ENCODE results near the gene RPL19.
A peak's percentile ranks its signal among the peaks of the same experiment; 100 is the strongest.
"Not testable (repeated sequence)": the region's sequence is repeated elsewhere in the genome, so short reads cannot be mapped to it uniquely, and the experiment has no call there.

The RPL19 gene

GRCh38 chr17:39200070-39200879, at the start of gene RPL19:
Gene RPL19 (plus strand): TSS chr17:39200283. CDS start chr17:39200345, 62 bp downstream.
- peak; percentile 56 to 67 (median 58) for DNase-seq (ENCODE audit: low read depth in 3 of 3)

GRCh38 chr17:39150795-39151149, 49.3 kb upstream of the RPL19 start:
- no peak for DNase-seq (ENCODE audit: low read depth in 3 of 3)

DNA sequence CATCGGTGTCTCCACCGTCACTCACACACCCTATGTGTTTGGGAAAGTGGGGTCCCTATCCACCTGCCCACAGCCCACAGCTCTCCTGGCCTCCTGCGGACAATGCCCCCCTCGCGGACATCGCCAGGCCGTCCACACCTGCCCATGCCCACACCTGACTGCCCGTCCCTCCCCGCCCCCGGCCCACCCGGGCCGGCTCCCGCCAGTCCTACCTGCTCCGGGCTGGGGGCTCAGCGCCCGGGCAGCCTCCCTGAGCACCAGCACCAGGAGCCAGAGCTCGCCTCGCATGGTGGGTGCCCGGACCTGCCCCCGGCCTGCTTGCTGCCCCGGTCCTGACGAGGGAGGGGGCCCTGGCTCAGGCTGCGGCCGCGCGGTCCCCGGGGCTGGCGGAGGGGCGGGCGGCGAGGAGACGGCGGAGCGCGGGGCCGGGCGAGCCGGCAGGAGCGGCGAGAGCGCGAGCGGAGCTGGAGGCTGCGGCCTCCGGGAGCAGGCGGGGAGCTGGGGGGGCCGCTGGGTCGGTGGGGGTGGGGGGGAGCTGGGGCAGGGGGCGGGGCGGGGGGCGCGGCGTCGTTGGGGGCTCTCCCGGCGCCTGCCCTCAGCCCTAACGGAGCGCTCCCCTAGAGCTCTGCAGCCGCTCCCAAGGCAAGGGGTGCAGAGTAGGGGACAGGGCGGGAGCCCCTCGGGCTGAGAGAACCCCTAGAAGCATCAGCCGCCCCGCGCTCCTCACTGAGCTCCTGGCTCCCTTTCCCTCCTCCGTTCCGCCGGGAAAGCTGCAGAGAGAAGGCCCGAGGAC, 48.7 kb upstream of the RPL19 start, which contains the start of gene PLXDC1:
TSS of gene PLXDC1 (minus strand) at position 488 of the 793 bp plus-strand sequence. CDS start at position 288, 200 bp downstream.
- DNase-seq (ENCODE audit: low read depth in 3 of 3): peak in 1 of 3 donors; percentile 13

DNA sequence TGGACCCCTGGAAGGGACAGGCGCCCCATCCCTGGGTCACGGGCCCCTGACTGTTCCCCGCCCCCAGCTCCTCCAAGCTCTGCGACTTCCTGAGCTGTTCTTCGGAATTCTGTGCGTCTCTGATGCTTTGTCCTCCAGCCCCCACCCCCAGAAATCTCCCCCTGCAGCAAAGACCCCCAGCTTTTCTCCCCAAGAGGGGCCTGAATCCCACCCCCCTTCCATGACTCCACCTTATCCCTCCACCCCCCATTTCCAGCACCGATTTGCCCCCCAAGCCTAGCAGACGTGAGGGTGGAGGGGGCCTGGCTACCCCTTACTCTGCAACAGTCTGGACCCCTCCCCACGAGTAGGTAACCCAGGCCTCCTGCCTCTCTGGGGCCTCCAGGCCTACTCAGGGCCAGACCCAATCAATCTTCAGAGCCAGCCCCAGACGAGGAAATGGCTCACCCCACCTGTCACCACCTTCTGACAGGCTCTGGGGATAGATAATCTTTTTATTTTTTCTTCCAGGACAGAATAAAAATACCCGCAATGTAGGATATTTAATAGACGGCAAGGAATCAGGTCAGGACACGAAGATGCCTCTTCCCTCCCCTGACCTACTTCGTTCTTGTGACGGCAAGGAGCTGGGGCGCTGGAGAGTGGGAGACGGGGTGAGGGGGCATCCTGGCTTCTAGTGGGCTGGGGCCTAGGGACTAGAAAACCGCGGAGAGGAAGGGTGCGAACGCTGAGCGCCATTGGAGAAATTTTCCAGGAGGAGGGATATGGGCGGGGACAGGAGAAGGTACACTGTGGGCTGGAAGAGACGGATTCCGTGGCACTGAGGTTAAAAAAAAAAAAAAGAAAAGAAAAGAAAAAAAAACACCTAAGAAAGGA, 47.9 kb upstream of the RPL19 start:
- DNase-seq (ENCODE audit: low read depth in 3 of 3): peak in 1 of 3 donors; percentile 20

DNA sequence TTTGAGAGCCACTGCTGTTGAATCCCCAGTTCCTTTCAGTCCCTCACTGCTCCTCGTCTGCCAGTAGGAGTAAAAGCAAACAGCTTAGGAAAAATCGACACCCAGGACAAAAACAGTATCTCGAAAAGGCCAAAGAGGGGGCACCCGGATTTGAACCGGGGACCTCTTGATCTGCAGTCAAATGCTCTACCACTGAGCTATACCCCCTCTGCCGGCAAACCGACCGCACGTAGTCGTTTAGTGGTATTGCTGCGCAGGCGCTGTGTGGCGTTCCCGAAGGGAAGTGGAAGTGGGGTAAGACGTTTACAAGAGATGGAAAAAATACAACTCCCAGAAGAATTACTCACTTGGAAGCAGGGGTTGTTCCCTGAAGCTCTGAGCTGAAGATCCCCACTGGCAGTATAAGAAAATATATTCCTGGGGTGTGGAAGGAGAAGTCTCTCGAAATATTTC, 46.5 kb upstream of the RPL19 start:
- peak; percentile 82 to 96 (median 85) for DNase-seq (ENCODE audit: low read depth in 3 of 3)

- no peak for DNase-seq (ENCODE audit: low read depth in 3 of 3)
Measured at GRCh38 chr17:39155654-39156053, 44.4 kb upstream of the RPL19 start.

DNA sequence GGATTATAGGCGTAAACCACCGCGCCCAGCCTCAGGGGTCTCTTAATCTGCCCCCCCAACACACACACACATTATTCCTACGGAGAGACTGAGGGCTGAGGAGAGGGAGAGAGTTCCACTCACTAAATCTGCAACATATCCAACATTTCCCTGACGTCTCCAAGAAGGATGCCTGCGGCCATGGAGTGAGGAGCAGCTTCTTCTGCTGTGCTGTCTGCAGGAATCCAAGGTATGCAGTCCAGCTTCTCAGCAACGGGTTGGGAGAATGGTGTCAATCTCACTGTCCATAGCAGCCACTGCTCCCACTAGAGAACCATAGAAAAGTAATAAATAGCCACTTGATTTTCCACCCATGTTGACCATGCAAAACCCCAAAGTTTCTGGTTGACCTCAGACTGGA, 43.6 kb upstream of the RPL19 start:
- no peak for DNase-seq (ENCODE audit: low read depth in 3 of 3)

- DNase-seq (ENCODE audit: low read depth in 3 of 3): no peak
Measured at GRCh38 chr17:39158623-39159022, 41.5 kb upstream of the RPL19 start.

DNA sequence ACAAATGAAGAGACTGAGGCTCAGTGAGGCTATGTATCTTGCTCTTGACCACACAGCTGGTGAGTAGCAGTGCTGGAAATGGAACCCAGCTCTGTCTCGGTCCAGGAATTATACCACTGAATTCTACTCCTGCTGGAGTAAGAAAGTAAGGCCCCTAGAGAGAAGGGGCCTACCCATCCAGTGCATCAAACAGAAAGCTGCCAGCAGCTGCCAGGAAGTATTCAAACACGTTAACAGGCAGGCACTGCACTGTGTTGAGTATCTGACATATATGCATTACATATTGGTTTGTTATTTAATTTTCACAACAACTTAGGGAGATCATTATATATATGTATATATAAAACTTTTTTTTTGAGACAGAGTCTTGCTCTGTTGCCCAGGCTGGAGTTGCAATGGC, 38.1 kb upstream of the RPL19 start:
- DNase-seq (ENCODE audit: low read depth in 3 of 3): no peak

- DNase-seq (ENCODE audit: low read depth in 3 of 3): peak; percentile 49 to 77 (median 55)
Measured at GRCh38 chr17:39164675-39165143, 35.4 kb upstream of the RPL19 start.

- DNase-seq (ENCODE audit: low read depth in 3 of 3): no peak
Measured at GRCh38 chr17:39165178-39165840, 34.8 kb upstream of the RPL19 start.

DNA sequence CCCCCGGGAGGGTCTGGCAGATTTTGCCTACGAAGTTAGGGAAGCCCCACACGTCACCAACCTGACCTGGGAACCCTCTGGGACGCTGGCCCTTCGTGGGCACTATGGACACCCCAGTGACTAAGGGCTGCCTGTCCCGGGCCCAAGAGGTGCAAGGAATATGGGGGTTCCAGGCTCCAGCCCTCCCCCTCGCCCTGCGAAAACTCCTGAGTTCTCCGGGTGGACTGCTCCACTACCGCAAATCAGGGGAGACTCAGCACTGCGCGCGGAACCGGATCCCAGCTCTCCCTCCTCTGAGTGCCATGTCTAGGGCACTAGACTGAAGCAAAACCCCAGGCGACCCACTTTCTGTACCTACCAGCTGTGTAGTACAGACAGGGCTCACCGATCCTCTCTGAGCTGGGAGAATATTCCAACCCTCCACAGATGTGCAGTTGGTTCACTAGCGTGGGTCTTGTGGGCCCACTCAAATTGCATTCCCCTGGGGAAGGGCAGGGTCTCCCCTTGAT, 34.2 kb upstream of the RPL19 start, which contains the start of gene ARL5C:
TSS of gene ARL5C (minus strand) at position 321 of the 509 bp plus-strand sequence. CDS start 401 bp downstream, outside the sequence.
- no peak for DNase-seq (ENCODE audit: low read depth in 3 of 3)

DNA sequence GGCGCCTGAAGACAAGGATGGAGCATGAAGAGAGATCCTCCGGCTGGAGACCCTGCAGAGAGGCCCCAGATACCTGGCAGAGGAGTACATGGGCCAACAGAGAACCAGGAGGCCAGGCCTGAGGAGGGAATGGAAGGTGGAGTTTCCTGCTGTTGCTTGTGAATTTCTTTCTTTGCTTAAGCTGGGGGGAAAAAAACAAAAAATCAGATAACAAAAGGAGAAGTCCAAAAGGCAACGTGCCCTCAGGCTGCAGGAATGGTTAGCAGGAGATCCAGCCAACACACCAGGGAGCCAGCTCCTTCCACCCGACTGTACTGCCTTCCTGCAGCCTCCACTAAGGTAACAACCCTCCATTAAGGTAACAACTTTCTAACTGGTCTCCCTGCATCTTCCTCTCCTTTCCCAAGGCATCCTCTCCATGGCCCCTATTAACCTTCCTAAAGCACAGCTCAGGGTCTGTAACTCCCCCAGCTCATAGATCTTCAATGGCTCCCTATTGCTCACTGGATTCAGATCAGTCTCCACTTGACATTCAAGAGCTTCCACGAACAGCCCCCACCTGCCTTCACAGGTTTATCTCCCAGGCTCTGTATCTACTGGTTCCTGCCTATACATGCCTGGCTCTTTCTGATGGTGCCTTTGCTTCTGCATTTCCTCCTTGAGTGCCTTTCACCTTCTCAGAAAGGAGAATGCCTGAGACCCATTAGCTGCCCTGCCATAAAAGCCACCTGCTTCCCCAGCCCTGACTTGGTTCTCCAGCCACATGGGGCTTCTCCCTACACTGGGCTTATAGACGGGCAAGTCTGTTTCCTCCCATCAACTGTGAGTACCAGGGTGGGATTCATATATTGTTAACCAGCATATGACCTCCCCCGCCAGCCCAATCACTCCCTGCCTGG, 33.4 kb upstream of the RPL19 start:
- no peak for DNase-seq (ENCODE audit: low read depth in 3 of 3)

DNA sequence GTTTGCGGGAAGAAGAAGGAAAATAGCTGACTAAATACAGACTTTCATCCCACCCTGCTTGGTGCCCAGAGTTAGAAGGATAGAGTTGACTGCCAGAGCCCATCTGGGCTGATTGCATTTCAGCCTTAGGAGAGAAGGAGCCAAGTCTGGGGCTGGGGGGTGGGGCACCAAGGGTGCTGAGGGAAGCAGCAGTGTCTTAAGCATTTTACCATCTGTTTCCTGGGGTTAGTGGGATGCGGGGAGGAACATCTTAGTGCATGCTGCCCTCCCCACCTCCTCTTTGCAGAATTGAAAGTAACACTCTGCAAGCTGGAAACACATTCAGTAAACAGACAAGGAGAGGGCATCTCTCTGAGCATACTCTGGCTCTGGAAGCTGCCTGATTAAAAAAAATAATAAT, 32.6 kb upstream of the RPL19 start:
- DNase-seq (ENCODE audit: low read depth in 3 of 3): no peak

GRCh38 chr17:39168503-39168902, 31.6 kb upstream of the RPL19 start:
- not testable (repeated sequence) for DNase-seq (ENCODE audit: low read depth in 3 of 3)

DNA sequence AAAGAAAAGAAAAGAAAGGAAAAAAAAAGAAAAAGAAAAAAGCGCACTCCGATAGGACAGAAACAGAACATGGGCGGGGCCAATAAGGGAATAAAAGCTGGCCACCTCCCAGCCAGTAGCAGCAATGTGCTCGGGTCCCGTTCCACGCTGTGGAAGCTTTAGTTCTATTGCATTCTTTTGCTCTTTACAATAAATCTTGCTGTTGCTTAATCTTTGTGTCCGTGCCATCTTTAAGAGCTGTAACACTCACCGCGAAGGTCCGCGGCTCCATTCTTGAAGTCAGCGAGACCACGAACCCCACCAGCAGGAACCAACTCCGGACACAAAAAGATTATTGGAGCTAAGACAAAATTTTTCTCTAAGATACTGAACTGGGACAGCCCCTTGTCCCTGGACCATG, 31.0 kb upstream of the RPL19 start:
- no peak for DNase-seq (ENCODE audit: low read depth in 3 of 3)

- no peak for DNase-seq (ENCODE audit: low read depth in 3 of 3)
Measured at GRCh38 chr17:39169518-39169917, 30.6 kb upstream of the RPL19 start.

- DNase-seq (ENCODE audit: low read depth in 3 of 3): no peak
Measured at GRCh38 chr17:39170109-39170508, 30.0 kb upstream of the RPL19 start.

GRCh38 chr17:39170558-39170957, 29.5 kb upstream of the RPL19 start:
- no peak for DNase-seq (ENCODE audit: low read depth in 3 of 3)

DNA sequence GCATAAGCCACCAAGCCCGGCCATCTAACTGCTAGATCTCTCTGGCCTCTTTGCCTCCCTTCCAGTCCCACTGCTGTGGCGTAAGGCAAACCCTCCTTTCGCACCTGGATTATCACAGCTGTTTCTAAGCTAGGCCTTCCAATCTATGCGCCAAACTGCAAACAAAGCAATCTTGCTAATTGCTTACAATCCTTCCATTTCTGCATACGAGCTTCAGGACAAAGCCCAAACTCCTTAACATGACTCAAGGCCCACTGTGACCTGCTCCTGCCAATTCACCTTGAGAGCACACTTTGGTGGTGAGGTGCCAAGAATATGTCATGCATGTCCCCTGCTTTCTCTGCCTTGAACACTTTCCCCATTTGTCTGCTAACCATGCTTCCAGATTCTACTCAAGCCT, 28.1 kb upstream of the RPL19 start:
- no peak for DNase-seq (ENCODE audit: low read depth in 3 of 3)
